ENCODE results near the gene GUCA1C. TPM values are rescaled to one million over a fixed set of nuclear protein-coding genes. Genes with fewer than 3 reads are reported as not detected.

Gene GUCA1C, protein sequence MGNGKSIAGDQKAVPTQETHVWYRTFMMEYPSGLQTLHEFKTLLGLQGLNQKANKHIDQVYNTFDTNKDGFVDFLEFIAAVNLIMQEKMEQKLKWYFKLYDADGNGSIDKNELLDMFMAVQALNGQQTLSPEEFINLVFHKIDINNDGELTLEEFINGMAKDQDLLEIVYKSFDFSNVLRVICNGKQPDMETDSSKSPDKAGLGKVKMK
- total RNA-seq (2022; extraction: Qiagen RNA extraction) = not detected in 5 replicates

DNA sequence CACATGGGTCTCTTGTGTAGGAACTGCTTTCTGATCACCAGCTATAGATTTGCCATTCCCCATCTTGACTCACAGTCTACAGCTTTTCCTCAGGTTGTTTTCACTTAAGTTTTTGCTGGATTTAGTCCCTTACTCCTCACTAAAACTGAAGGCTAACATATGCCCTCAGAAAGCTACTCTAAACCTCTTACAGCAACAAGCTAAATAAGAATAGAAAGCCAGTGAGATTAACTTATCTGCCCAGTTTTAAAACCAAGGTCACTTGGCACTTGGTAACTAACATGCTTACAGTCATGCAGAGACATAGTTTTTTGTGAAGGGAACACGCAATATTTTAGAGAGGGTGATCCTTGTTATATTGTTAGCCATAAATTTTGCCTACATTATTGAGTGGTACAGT is at the start of gene GUCA1C:
Gene GUCA1C, minus strand, starts transcription at position 180 of the 400 bp plus-strand sequence. Its CDS starts 117 bp downstream, at position 63.

Other genes starting within 250 kb of the GUCA1C start
- gene RETNLB, start 196.5 kb downstream of the GUCA1C start, total RNA-seq (2022; extraction: Qiagen RNA extraction) = not detected in 5 replicates
- not detected in 5 replicates for gene TRAT1, start 131.1 kb downstream of the GUCA1C start, total RNA-seq (2022; extraction: Qiagen RNA extraction)
- not detected in 5 replicates for gene MORC1, start 164.3 kb upstream of the GUCA1C start, total RNA-seq (2022; extraction: Qiagen RNA extraction)
- gene C3orf85, start 182.8 kb upstream of the GUCA1C start, total RNA-seq (2022; extraction: Qiagen RNA extraction) = not detected in 5 replicates